Spleen (tissue), 7 donors: Measurements from ENCODE around the gene FAM120A.

Source experiments
- POLR2A ChIP-seq, 3 donors: fragments of 450-650 bp; IDR thresholded peaks; one replicate each; pipeline ENCODE4 v1.5.1; 2017; ENCODE audit warnings: antibody characterized with exemption in 3 of 3, mild to moderate bottlenecking in 1 of 3
- POLR2AphosphoS5 ChIP-seq, 3 donors: sonication (generic); formaldehyde crosslinking; IDR thresholded peaks; one replicate each; pipeline ENCODE4 v1.5.1; 2017; ENCODE audit warnings: antibody characterized with exemption in 3 of 3
- TF ChIP-seq, protein P1 (sequence below), 11 experiments: fragments of 200-600 bp in 7 of 11; fragments of 450-650 bp in 4 of 11; sonication (generic) in 4 of 11; IDR thresholded peaks in 8 of 11; conservative IDR thresholded peaks in 3 of 11; 1 replicate in 7 of 11; 2 replicates in 4 of 11; pipeline versions ENCODE4 v1.4.0 to v1.8.0; 2016 to 2021; ENCODE audit warnings: antibody characterized with exemption in 11 of 11, inconsistent platforms in 4 of 11, mild to moderate bottlenecking in 1 of 11
- donor health status: DM: no; HTN: no; CAD: no; lungs with moderate emphysema.
- donor health status: DM: no; HTN: no; CAD: no.
- donor health status: DM: no; HTN: no; CAD: no.

DNA sequence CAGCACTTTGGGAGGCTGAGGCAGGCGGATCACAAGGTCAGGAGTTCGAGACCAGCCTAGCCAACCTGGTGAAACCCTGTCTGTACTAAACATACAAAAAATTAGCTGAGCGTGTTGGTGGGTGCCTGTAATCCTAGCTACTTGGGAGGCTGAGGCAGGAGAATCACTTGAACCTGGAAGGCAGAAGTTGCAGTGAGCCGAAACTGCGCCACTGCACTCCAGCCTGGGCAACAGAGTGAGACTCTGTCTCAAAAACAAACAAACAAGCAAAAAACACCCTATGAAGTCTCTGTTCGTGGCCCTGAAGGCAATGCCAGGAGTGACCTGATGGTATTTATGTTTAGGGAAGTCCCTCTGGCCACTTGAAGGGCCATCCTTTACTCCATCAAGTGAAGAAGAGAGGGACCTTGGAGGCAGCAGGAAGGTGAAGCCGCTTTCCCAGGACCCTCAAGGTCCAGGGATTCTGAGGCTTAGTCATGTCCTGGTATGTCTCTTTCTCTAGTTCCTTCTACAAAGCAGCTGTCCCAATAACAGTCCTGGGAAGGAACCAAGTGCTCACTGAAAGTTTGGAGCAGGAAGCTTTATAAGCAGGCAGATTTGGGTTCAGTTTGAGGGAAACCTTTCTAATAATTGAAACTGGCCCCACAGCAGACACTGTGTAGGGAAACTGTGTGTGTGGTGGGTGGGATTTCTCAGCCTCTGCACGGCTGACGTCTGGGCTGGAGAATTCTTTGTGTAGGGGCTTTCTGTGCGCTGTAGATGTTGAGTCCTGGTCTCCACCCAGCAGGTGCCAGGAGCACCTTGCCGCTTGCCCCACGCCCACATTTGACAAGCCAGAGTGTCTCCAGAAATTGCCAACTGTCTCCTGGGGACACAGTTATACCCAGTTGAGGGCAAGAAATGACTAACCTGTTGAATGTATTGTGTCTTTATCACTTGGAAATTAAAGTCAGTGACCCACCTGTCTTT is 137.4 kb downstream of the FAM120A start:
- TF ChIP-seq, protein P1, sequence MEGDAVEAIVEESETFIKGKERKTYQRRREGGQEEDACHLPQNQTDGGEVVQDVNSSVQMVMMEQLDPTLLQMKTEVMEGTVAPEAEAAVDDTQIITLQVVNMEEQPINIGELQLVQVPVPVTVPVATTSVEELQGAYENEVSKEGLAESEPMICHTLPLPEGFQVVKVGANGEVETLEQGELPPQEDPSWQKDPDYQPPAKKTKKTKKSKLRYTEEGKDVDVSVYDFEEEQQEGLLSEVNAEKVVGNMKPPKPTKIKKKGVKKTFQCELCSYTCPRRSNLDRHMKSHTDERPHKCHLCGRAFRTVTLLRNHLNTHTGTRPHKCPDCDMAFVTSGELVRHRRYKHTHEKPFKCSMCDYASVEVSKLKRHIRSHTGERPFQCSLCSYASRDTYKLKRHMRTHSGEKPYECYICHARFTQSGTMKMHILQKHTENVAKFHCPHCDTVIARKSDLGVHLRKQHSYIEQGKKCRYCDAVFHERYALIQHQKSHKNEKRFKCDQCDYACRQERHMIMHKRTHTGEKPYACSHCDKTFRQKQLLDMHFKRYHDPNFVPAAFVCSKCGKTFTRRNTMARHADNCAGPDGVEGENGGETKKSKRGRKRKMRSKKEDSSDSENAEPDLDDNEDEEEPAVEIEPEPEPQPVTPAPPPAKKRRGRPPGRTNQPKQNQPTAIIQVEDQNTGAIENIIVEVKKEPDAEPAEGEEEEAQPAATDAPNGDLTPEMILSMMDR (IDR thresholded peaks at IDR 0.05 in 8 of 11, conservative IDR thresholded peaks at IDR 0.05 in 3 of 11): no peak
- no peak for TF ChIP-seq POLR2AphosphoS5 (IDR thresholded peaks at IDR 0.05)
- TF ChIP-seq POLR2A (IDR thresholded peaks at IDR 0.05): no peak
